GM19043 (cell line): ENCODE results near the gene DNAL4.

Source experiments
- ATAC-seq: cut with Tn5 transposase; IDR thresholded peaks from one replicate; pipeline ENCODE4 v1.9.1; 2021; ENCODE audit warnings: low read depth; ENCODE audit not compliant: unreplicated experiment

Gene DNAL4

DNA sequence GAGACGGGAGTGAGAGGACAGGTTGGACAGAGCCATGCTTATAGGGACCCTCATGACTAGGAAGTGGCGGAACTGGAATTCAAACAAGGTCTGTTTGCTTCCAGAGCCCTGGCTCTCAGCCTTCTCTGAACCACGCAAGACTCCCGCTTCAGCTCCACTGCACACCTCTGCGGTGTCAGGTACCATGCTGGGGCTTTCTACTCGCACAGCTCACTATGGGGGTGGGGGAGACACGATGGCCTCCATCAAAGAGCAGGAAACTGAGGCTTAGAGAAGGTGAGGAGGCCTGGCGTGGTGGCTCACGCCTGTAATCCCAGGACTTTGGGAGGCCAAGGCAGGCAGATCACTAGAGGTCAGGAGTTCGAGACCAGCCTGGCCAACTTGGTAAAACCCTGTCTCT, 52.4 kb downstream of the DNAL4 start:
- ATAC-seq = no peak

DNA sequence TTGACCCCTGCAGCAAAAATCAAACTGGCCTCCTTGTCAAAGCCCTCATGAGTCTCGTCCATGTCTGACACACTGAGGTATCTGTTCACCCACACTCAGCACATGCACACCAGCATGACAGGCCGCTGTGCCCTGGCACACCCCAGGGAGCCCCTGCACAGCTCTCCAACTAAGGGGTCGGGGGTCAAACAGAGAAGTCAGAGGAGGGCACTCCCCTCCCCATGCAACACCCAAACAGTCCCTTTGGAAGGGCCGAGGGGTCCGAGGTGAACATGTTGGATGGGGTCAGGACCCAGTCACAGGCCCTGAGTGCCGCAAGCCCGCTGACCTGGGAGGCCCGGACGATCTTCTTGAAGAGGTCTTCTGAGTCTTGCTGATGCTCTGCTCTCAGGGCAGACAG, 52.8 kb downstream of the DNAL4 start:
- ATAC-seq = no peak

DNA sequence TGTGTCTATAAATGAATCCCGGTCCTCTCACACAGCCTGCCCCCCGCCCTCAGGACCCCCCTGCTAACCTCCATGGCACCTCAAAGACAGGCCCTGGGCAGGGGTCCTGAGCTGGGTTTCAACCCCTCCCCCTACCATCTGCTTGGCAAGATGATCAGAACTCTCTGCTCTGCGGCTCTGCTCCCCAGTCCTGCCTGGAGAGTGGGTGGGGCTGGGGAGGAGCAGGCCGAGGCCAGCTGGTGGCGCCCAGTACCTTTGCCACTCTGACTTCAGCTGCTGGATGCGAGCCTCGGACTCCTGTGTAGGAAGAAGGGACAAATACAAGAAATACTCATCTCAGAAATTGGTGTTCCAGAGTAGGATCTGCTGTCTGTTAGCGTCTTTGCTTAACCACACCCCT, 53.2 kb downstream of the DNAL4 start:
- no peak for ATAC-seq

DNA sequence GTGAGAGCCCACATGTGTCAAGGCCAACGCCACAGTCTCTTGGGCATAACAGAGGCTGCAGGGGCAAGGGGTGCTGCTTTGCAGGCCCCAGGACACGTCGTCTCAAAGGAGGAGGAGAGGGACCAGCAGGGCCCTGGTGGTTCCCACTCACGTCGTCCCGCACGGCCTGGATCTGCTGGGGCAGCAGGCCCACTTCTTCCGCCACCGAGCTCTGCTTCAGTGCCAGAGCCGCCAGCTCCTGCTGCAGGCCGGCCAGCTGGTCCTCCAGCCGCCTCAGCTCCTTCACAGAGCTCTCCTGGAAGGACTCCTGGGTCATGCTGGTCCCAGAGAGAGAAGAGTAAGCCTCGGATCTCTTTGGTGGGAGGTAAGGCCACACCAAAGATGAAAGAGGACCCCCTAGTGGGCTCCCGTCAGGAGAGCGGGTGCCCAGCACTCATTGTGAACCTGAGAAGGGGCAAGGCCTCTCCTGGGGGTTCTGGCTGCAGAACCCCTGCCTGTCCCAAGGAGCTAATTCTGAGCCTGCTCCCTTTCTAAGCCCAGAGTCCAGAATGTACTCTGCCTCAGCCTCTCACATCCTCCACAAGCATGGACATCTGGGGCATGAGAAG, 53.7 kb downstream of the DNAL4 start:
- no peak for ATAC-seq

DNA sequence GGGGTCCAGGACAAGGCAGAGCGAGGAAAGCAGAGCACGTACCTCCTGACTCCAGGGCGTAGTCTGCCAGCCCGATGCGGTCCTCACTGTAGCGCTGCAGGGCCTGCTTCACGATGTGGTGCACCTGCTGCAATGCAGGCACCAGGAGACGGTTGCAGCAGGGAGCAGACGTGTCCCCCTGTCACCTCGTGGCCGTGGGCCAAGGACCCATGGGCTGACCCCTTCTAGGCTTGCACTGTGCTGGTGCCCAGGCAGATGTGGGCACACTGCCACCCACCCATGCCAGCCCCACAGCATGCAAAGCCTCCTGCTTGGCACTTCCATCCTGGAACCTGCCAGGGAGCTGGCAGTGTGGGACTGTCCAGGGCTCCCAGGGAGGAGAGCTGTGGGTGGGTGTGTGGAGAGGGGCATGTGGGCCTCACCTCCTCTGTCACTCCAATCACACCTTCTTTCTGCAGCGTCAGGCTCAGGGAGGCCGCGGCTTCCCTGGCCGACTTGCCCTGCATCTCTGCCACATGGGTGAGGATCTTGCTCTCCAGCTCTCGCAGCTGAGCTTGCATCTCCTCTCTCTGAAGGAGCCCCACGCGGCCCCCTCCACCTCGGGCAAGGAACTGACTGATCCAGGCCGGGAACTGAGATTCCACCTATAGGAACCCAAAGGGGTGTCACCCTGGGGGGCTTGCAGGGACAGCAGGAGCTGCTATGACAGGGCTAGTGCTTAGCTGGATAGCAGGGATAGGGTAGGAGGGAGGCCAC, 54.5 kb downstream of the DNAL4 start:
- no peak for ATAC-seq

DNA sequence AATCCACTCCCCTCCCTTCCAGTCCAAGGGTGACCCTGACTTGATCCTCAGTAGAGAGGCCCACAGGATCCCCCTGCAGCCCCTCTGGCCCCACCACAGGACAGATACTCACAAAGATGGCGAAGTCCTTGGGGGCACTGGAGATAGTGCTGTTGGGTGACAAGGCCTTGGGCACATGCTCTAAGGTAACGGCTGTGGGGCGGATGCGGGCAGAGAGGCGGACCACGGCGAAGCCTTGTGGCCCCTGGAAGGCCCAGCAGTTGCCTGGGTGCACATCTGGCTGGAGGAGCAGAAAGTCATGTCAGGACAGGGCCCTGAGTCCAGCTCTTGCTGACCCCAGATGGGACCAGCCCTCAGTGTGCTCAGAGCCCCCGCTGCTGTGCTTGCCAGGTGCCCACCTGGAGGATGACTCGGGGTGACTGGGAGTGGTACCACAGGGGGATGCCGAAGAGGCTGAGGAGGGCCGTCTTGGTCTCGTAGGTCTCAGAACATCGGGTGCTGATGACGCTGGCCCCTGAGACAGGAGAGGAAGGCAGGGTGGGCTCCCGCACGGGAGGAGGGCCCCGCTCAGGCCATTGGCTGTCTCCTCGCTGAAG, 55.4 kb downstream of the DNAL4 start:
- ATAC-seq = no peak

DNA sequence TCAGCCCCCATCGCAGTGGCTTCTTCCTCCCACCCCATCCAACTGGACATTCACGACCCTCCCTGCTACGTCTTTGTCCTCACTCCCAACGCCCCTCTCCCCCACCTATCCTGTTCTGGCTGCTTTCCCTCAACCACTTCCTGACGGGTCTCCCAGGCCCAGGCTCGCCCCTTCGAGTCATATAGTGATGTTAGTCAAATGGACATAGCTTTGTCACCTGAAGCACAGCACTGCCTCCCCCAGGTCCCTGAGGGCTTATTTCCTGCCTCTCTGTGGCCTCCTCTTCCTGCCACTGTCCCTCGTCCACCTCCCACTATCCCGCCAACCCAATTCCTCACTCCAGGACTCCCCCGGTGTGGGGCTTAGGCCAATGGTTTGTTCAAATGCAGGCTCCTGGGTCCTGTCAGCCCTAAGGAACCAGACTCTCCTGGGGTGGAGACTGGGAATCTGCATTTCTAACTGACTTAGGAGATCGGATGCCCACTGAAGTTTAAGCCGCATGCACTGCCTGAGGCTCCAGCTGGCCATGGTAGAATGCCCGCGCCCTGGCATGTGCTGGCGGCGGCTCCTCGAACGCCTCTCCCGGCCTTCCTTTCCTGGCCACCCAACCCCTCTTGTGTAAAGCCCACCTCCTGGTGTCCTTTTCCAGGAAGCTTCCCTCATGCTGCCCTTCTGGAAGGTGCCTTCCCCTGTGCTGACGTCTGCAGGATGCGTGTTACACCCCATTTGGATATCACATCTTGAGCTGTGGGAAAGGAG, 56.5 kb downstream of the DNAL4 start:
- no peak for ATAC-seq

DNA sequence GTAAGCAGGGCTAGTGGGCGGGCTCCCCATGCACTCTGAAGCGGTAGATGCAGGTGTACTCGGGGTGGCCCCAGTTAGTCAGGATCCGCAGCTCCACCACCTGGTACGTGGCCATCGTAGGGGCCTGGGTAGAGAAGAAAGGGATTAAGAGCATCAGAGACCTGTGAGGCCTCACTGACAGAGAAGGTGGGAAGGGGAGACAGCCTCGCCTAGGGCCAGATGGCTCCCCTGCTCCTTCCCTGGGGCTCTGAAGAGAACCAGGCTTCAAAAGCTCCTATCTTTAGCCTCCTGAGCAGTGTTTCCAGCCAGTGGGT, 57.7 kb downstream of the DNAL4 start:
- no peak for ATAC-seq

DNA sequence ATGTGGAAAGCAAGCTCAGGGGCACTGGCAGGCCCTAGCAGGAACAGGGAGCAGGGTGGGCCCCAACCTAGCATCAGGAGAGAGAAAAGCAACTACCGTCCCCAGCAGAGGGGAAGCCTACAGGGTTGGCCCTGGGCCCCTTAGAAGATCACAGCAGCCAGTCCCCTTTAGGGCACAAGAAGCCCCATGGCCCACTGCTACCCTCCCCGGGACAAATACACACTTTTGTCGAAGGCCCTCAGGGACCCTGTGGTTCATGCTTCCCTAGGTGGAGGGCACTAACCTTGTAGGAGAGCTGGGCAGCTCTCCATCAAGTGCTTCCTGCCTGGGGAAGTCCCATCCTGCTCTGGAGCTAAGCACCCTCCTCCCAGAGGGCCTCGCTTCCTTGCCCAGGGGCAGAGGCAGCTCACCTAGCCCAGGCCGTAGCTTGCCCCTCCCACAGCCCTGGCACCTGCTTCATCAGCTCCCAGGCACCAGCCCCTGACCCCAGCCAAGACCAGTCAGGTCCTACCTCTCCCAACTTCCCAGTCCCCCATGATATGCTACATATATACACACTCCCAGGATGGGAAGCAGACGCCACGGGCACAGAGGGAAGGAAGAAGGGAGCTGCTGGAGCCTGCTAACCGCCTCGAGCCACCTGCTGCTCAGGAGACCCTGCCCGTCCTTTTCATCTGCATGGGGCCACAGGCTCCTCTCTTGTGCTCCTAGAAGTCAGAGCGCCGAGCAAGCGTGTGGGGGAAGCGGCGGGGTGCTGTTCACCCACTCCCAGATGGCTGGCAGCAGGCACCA, 58.3 kb downstream of the DNAL4 start:
- no peak for ATAC-seq

DNA sequence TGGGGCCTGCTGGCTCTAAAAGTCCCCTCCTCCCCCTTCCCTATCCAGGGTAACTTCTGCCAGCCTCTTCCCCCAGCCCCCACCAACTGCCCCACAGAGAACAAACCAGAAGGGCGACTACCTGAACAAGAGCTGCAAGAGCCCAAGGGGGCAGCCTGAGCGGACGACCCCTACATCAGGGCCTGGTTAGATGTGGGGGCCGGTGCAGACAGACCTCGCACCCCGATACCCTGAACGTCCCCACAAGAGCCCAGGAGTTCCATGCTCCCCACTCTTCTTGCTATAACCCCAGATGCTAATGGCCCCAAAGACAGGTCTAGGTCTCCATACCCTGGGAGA, 58.8 kb downstream of the DNAL4 start:
- ATAC-seq = no peak

DNA sequence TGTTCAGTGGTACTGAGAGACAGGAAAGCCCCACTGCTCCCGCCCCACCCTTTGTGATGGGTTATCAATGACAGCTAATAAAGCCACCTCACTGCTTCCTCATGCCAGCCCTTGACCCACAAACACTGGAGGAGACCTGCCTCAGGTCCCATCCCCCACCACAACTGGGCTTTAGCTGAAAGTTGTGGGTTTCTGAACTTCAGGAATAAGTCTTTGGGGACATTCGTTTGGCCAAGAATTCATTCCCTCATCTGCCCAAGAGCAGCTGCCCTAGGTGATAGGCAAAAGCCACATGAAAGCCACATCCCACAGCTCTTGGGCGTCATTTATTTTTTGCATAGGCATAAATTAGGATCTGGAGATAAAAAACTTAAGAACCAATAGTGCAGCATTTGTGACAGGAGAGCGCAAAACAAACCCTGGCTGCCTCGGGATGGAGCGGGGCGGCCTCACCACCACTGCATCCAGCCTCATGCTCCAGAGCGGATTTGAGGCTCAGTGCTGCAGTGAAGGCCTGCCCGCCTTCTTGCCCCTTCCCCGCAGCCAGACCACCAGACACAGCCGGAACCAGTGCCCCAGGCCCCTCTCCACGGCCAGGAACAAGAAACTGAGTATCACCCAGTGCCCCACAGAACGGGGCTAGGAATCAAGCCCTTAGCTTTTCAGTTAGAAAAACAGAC, 59.4 kb downstream of the DNAL4 start:
- no peak for ATAC-seq

DNA sequence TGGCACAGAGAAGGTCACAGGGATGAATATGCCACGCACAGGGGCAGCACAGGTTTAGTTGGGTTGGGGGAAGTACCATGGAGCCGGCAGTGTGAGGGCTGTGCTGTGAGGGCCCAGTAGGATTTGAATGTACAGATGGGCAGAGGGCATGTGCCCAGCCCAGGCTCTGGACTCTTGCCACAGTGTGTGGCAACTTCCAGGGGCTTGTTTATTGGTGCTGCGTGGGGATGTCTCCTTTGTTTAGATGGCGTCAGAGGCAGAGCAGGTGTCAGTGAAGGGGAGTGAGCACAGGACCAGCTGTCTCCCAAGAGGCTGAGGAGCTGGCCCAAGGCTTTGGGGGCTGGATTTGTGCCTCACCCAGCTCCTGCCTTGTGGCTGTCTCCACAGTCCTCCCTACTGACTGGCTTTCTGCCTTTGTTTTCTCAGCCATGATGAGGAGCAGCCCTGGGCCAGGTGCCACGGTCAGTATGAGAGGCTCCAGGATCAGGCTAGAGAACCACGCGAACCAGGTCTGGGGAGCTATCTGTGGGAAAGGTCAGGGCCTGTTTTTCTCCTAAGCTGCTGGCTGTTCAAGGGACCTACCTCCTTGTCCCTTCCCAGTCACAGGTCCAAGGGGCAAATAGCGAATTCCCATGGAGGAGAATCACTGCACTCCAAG, 60.1 kb downstream of the DNAL4 start:
- no peak for ATAC-seq

DNA sequence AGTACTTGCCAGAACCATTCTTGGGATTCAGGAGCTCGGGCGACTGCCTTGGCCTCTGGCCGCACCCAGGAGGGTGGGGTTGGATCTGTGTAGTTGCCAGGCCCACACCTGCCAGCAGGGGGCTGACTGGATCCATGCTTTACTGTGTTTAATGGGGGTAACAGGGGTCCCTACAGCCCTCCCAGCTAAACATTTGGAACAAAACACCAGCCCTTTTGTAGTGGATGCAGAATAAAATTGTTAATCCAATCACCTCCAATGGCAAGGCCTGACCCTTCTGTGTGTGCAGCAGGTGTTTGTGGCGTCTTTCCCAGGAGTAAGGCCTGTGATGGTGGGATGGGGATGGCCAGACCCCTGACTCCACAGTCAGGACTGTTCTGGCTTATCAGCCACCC, 60.6 kb downstream of the DNAL4 start:
- no peak for ATAC-seq

DNA sequence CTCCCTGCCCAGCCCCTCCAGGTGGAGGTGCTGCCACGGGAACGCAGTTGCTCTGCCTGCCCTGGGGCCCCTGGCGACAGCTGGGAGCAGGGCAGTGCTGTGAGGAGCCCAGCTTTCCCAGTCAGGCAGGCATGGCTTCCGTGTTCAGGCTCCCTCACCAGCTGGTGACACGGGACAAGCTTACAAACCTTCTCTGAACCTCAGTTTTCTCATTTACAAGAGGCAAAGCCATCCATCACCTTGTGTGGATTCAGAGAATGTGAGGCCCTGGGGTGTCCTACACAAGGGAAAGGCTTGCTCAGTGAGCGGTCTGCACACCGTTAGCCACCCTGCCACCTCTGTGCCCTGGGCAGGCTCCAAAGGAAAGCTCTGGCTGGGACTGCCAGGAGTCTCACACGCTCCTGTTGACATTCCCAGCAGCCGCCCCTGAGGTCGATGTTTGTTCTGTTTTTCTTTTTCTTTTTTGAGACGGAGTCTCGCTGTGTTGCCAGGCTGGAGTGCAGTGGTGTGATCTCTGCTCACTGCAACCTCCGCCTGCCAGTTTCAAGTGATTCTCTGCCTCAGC, 61.6 kb downstream of the DNAL4 start:
- ATAC-seq = no peak

DNA sequence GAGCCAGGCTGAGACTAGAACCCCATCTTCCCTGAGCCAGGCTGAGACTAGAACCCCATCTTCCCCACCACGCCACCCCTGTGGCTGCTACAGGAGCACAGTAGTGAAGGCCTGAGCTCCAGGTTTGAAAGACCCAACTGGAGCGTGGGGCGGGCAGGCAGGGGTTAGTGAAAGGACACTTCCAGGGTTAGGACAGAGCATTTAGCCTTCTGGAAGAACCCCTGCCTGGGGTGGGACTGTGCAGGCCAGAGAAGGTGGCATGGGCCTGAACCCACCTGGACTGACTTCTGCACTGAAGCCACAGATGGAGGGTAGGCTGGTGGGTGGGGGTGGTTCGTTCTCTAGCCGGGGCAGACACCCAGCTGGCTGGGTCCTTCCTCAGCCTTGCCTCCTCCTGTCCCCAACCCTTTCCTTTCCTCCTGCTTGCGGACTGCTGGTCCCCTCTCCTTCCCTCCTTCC, 62.2 kb downstream of the DNAL4 start:
- ATAC-seq = no peak

DNA sequence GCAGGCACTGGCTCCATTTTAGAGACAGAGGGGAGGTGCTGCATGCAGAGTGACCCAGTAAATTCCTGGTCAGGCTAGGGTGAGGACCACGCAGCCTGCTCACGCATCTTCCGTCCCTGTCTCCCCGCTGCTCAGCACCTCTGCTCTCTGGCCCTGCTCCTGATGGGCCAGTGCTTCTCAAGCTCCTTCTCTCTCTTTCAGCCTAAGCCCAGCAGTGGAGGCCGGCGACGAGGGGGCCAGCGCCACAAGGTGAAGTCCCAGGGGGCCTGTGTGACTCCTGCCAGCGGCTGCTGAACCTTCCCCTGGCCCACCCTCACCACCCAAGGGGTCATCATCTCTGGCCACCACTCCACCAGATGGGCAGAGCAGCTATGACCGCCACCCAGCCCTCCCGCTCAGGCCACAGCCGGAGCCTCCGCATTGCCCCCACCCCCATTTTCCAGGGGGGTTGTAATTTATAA, 63.5 kb downstream of the DNAL4 start:
- ATAC-seq = no peak

DNA sequence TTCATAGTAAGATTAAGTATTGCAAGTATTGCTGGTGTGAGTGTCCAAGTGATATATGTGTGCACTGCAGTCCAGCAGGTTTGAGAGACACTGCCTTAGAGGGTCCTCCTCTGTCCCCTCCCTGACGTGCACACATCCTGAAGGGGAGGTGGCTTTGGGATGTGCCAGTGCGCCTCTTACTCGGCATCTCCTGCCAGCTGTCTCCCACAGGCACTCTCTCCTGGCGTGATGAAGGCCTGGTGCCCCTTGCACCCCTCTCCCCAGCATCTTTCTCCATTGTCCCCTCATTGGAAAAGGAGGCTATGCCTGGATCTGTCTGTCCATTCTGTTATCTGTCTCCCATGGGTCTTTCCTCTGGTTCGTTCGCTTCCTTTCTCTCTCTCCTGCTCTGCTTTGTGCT, 64.0 kb downstream of the DNAL4 start:
- no peak for ATAC-seq

DNA sequence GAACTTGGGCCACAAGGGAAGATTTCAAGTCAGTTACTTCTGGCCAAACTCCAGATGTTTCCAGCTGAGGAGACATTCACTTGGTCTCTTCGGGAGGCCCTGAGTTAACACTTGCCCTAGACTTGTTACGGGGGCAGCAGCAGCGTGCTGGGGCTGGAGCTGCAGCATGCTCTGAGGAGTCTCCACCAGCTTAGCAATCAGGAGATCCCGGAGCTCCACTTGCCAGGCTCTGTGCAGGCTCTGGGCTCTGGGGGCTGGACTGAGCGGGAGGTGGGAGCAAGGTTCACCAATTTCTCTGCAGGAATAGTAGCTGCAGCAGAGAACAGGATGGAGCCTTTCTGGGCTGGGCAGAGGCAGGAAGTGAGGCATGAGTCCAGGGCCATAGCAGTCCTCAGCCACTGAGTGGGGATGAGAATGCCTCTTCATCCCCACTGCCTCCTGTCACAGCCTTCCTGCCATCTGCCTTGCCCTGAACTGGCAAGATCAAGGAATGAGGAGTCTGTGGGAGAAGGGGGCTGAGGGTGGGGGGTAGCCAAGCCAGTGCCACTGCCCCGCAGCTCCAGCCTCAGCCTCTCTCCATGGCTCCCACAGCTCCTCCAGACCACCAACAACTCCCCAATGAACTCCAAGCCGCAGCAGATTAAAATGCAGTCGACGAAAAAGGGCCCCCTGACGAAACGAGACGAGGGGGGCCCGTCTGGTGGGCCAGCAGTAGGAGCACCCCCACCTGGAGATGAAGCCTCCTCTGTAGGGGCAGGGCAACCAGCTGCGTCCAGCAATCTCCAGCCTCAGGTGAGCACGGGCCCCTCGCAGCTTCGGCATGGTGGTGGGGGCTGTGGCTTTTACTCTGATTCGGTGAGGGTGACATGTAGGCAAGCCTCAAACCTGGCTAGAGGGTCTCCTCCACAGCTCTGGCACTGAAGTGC, 64.8 kb downstream of the DNAL4 start:
- ATAC-seq = no peak
